Measurements from ENCODE around the gene SPIN3. TPM values are rescaled to one million over a fixed set of nuclear protein-coding genes. Genes with fewer than 3 reads are reported as not detected.

Gene SPIN3
- total and polyA plus RNA-seq, 5 donors from 2014 or later, result 4.4 to 6.9 (median 5.8) TPM

- no peak overlapping the region for H3K27ac ChIP-seq (ENCODE audit: insufficient read depth, low read length, poor library complexity, severe bottlenecking)
- H3K4me1 Mint-ChIP-seq, result no peaks in the 10 kb centered on the region
- no peak overlapping the region for H3K4me3 ChIP-seq (ENCODE audit: low read depth, low read length)
- H3K36me3 ChIP-seq (ENCODE audit: control insufficient read depth, insufficient read depth, low read length), result no peaks in the 10 kb centered on the region
- H3K9me3 ChIP-seq (ENCODE audit: control insufficient read depth in 2 of 2, low read length in 2 of 2), result no peaks in the 10 kb centered on the region
- no peaks in the 10 kb centered on the region for H3K36me3 Mint-ChIP-seq
- DNase-seq (no peak), ATAC-seq (ENCODE audit: low read depth in 2 of 2) (no peak)
- H3K9me3 Mint-ChIP-seq, result peaks cover 0 to 9% (median 3%) of the 10 kb centered on the region in 7 donors
- H3K27me3 ChIP-seq (ENCODE audit: control insufficient read depth, insufficient read depth, low read length), result no peaks in the 10 kb centered on the region
- H3K4me1 ChIP-seq (ENCODE audit: control insufficient read depth, insufficient read depth, low read length, poor library complexity, severe bottlenecking), result no peaks in the 10 kb centered on the region
- H3K4me3 Mint-ChIP-seq, result no peak overlapping the region
- no peaks in the 10 kb centered on the region for H3K27me3 Mint-ChIP-seq
- H3K27ac Mint-ChIP-seq, result no peak overlapping the region
These were observed 52.1 kb downstream of the SPIN3 start for GRCh38 chrX:56943264-56943663.

Other genes starting within 250 kb of the SPIN3 start
- gene SPIN2B, start 126.0 kb upstream of the SPIN3 start, total RNA-seq, result 11.3 TPM
- 10 to 100 TPM; 16.1 to 25.2 (median 20.7) TPM for gene SPIN2B, start 126.0 kb upstream of the SPIN3 start, polyA plus RNA-seq
- gene SPIN2A, start 141.9 kb upstream of the SPIN3 start, total RNA-seq, result 0.81 TPM
- under 1 TPM in 3 of 4 donors, not detected in 1; 0.10 to 0.44 (median 0.14) TPM for gene SPIN2A, start 141.9 kb upstream of the SPIN3 start, polyA plus RNA-seq

All from CD4-positive, CD25-positive, alpha-beta regulatory T cell (primary cell).